HG02678 (cell line): ENCODE measurements around the gene C1QTNF1.
"Not testable (repeated sequence)": the region's sequence is repeated elsewhere in the genome, so short reads cannot be mapped to it uniquely, and the experiment has no call there.

ENCODE experiments used
- ATAC-seq: cut with Tn5 transposase; IDR thresholded peaks from one replicate; pipeline ENCODE4 v1.9.1; 2021; ENCODE audit warnings: mild to moderate bottlenecking, moderate library complexity; ENCODE audit not compliant: unreplicated experiment

C1QTNF1 gene

GRCh38 chr17:79051306-79051705 is 27.3 kb downstream of the C1QTNF1 start:
- ATAC-seq, result no peak

GRCh38 chr17:79052131-79052530 is 28.2 kb downstream of the C1QTNF1 start:
- ATAC-seq, result no peak

- no peak for ATAC-seq
These were observed 29.4 kb downstream of the C1QTNF1 start for GRCh38 chr17:79053251-79053925.

GRCh38 chr17:79054200-79054960 is 30.4 kb downstream of the C1QTNF1 start:
- ATAC-seq, result no peak

- no peak for ATAC-seq
These were observed 31.2 kb downstream of the C1QTNF1 start for GRCh38 chr17:79055197-79055596.

- ATAC-seq, result no peak
These were observed 33.9 kb downstream of the C1QTNF1 start for GRCh38 chr17:79057737-79058385.

- no peak for ATAC-seq
These were observed 38.7 kb downstream of the C1QTNF1 start for GRCh38 chr17:79062691-79063090.

GRCh38 chr17:79064026-79064425 is 40.1 kb downstream of the C1QTNF1 start:
- ATAC-seq, result no peak

GRCh38 chr17:79065105-79065670 is 41.2 kb downstream of the C1QTNF1 start:
- ATAC-seq, result no peak

- no peak for ATAC-seq
These were observed 43.0 kb downstream of the C1QTNF1 start for GRCh38 chr17:79066963-79067362.

GRCh38 chr17:79070266-79070880 is 46.4 kb downstream of the C1QTNF1 start:
- no peak for ATAC-seq

- ATAC-seq, result no peak
These were observed 47.3 kb downstream of the C1QTNF1 start for GRCh38 chr17:79071161-79071740.

GRCh38 chr17:79072544-79072943 is 48.6 kb downstream of the C1QTNF1 start:
- ATAC-seq, result no peak

- ATAC-seq, result no peak
These were observed 49.2 kb downstream of the C1QTNF1 start for GRCh38 chr17:79073016-79073705.

GRCh38 chr17:79073706-79074088 is 49.7 kb downstream of the C1QTNF1 start:
- no peak for ATAC-seq

- ATAC-seq, result not testable (repeated sequence)
These were observed 50.2 kb downstream of the C1QTNF1 start for GRCh38 chr17:79074121-79074648.

- peak; percentile 96 for ATAC-seq
These were observed 50.9 kb downstream of the C1QTNF1 start, which contains the start of gene ENGASE for GRCh38 chr17:79074649-79075445. ENGASE (plus strand) TSS chr17:79074824; CDS start chr17:79074945, 121 bp downstream.

GRCh38 chr17:79075446-79075750 is 51.4 kb downstream of the C1QTNF1 start:
- ATAC-seq, result peak; percentile 18

- ATAC-seq, result no peak
These were observed 52.0 kb downstream of the C1QTNF1 start for GRCh38 chr17:79075861-79076406.
